Measurements from ENCODE around the gene SORCS3. TPM values are rescaled to one million over a fixed set of nuclear protein-coding genes. Genes with fewer than 3 reads are reported as not detected.

Gene SORCS3
- polyA plus RNA-seq, 1 donor from 2014 or later, result 9.8 TPM

DNA sequence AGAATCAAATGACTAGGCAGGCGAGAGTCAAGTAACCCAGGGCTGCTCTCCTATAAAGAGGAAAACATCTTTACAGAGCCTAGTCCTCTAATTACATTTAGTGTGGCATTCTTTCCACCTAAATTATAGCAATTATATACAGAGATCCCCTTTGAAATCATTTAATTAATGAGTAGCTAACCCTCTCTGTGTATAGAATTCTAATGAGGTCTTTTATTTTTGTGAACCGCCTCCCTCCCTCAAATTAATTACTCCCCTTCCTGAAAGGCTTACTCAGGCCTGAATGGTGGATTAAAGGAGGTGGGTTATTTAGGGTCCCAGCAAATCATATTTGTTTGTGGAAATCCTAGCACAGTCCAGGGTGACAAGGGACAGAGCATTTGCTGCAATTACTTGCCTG lies 551.8 kb downstream of the SORCS3 start:
- no peak overlapping the region for H3K4me3 ChIP-seq (ENCODE audit: low read length)
- no peaks in the 10 kb centered on the region for H3K79me2 ChIP-seq (replicated peaks; ENCODE audit: insufficient read depth, low read length)
- no peak overlapping the region for H2AFZ ChIP-seq (ENCODE audit: low read depth, low read length)
- H3K36me3 ChIP-seq (ENCODE audit: insufficient read depth, low read length), result no peaks in the 10 kb centered on the region
- H3K9me2 ChIP-seq (ENCODE audit: insufficient read depth, low read length), result no peaks in the 10 kb centered on the region
- TF ChIP-seq EP300 (conservative IDR thresholded peaks at IDR 0.05; ENCODE audit: poor library complexity, severe bottlenecking) (no peak), TAF1 (IDR thresholded peaks at IDR 0.05; ENCODE audit: low read depth) (no peak), RAD21 (conservative IDR thresholded peaks at IDR 0.05) (no peak), MXI1 (conservative IDR thresholded peaks at IDR 0.05; ENCODE audit: poor library complexity, severe bottlenecking) (no peak), POLR2AphosphoS5 (IDR thresholded peaks at IDR 0.05) (no peak), EZH2 (IDR thresholded peaks at IDR 0.05; ENCODE audit: borderline replicate concordance, insufficient read depth, low read length, poor library complexity, severe bottlenecking) (no peak), SMC3 (conservative IDR thresholded peaks at IDR 0.05; ENCODE audit: poor library complexity) (no peak)
- TF ChIP-seq, protein P1, sequence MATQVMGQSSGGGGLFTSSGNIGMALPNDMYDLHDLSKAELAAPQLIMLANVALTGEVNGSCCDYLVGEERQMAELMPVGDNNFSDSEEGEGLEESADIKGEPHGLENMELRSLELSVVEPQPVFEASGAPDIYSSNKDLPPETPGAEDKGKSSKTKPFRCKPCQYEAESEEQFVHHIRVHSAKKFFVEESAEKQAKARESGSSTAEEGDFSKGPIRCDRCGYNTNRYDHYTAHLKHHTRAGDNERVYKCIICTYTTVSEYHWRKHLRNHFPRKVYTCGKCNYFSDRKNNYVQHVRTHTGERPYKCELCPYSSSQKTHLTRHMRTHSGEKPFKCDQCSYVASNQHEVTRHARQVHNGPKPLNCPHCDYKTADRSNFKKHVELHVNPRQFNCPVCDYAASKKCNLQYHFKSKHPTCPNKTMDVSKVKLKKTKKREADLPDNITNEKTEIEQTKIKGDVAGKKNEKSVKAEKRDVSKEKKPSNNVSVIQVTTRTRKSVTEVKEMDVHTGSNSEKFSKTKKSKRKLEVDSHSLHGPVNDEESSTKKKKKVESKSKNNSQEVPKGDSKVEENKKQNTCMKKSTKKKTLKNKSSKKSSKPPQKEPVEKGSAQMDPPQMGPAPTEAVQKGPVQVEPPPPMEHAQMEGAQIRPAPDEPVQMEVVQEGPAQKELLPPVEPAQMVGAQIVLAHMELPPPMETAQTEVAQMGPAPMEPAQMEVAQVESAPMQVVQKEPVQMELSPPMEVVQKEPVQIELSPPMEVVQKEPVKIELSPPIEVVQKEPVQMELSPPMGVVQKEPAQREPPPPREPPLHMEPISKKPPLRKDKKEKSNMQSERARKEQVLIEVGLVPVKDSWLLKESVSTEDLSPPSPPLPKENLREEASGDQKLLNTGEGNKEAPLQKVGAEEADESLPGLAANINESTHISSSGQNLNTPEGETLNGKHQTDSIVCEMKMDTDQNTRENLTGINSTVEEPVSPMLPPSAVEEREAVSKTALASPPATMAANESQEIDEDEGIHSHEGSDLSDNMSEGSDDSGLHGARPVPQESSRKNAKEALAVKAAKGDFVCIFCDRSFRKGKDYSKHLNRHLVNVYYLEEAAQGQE (IDR thresholded peaks at IDR 0.05; ENCODE audit: borderline replicate concordance), result no peak
- TF ChIP-seq, protein P2, sequence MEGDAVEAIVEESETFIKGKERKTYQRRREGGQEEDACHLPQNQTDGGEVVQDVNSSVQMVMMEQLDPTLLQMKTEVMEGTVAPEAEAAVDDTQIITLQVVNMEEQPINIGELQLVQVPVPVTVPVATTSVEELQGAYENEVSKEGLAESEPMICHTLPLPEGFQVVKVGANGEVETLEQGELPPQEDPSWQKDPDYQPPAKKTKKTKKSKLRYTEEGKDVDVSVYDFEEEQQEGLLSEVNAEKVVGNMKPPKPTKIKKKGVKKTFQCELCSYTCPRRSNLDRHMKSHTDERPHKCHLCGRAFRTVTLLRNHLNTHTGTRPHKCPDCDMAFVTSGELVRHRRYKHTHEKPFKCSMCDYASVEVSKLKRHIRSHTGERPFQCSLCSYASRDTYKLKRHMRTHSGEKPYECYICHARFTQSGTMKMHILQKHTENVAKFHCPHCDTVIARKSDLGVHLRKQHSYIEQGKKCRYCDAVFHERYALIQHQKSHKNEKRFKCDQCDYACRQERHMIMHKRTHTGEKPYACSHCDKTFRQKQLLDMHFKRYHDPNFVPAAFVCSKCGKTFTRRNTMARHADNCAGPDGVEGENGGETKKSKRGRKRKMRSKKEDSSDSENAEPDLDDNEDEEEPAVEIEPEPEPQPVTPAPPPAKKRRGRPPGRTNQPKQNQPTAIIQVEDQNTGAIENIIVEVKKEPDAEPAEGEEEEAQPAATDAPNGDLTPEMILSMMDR (IDR thresholded peaks at IDR 0.05; ENCODE audit: poor library complexity, severe bottlenecking), result no peak
- H3K27ac ChIP-seq (ENCODE audit: low read length), result no peak overlapping the region
- H3K9ac ChIP-seq (ENCODE audit: low read length), result no peak overlapping the region
- H3K9me3 ChIP-seq (ENCODE audit: low read length), result no peaks in the 10 kb centered on the region
- no peaks in the 10 kb centered on the region for H4K20me1 ChIP-seq (ENCODE audit: insufficient read depth)
- H3K4me2 ChIP-seq (ENCODE audit: low read length), result no peak overlapping the region
- no peaks in the 10 kb centered on the region for H3K27me3 ChIP-seq (ENCODE audit: insufficient read depth, low read depth, low read length)
- no peaks in the 10 kb centered on the region for H3F3A ChIP-seq (ENCODE audit: insufficient read depth, low read length, poor library complexity, severe bottlenecking)

DNA sequence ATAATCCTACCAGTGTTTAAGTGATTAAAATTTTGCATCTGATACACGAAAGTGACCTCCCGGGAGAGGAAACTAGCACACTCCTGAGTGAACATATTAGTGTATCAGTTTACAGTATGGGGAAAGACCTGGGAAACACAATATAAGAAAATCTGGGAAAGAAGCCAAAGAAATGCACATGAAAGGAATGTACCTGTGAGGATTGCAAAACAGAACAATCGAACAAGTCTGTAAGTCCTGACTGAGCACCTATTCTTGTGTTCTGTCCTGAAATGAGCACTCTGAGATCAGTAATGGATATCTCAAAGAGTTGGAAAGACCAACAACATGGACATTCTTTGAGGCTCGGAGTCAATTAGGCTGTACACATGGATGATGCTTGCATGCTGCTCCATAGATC lies 554.7 kb downstream of the SORCS3 start:
- Histone ChIP-seq H3K79me2 (replicated peaks; ENCODE audit: insufficient read depth, low read length) (no peaks in the 10 kb centered on the region), H3K9ac (ENCODE audit: low read length) (no peak overlapping the region), H4K20me1 (ENCODE audit: insufficient read depth) (no peaks in the 10 kb centered on the region), H3K9me3 (ENCODE audit: low read length) (no peaks in the 10 kb centered on the region), H3F3A (ENCODE audit: insufficient read depth, low read length, poor library complexity, severe bottlenecking) (no peaks in the 10 kb centered on the region), H3K9me2 (ENCODE audit: insufficient read depth, low read length) (no peaks in the 10 kb centered on the region), H3K36me3 (ENCODE audit: insufficient read depth, low read length) (no peaks in the 10 kb centered on the region), H2AFZ (ENCODE audit: low read depth, low read length) (no peak overlapping the region), H3K4me3 (ENCODE audit: low read length) (no peak overlapping the region), H3K27me3 (ENCODE audit: insufficient read depth, low read depth, low read length) (no peaks in the 10 kb centered on the region), H3K4me2 (ENCODE audit: low read length) (no peak overlapping the region), H3K27ac (ENCODE audit: low read length) (no peak overlapping the region)
- no peak for TF ChIP-seq SMC3 (conservative IDR thresholded peaks at IDR 0.05; ENCODE audit: poor library complexity)
- no peak for TF ChIP-seq POLR2AphosphoS5 (IDR thresholded peaks at IDR 0.05)
- no peak for TF ChIP-seq TAF1 (IDR thresholded peaks at IDR 0.05; ENCODE audit: low read depth)
- no peak for TF ChIP-seq MXI1 (conservative IDR thresholded peaks at IDR 0.05; ENCODE audit: poor library complexity, severe bottlenecking)
- TF ChIP-seq, protein P2 (IDR thresholded peaks at IDR 0.05; ENCODE audit: poor library complexity, severe bottlenecking), result no peak
- TF ChIP-seq EZH2 (IDR thresholded peaks at IDR 0.05; ENCODE audit: borderline replicate concordance, insufficient read depth, low read length, poor library complexity, severe bottlenecking), result no peak
- TF ChIP-seq, protein P1 (IDR thresholded peaks at IDR 0.05; ENCODE audit: borderline replicate concordance), result no peak
- no peak for TF ChIP-seq RAD21 (conservative IDR thresholded peaks at IDR 0.05)
- TF ChIP-seq EP300 (conservative IDR thresholded peaks at IDR 0.05; ENCODE audit: poor library complexity, severe bottlenecking), result no peak
